ENCODE measurements around the gene ZNF814. TPM values are rescaled to one million over a fixed set of nuclear protein-coding genes. Genes with fewer than 3 reads are reported as not detected.
A peak's percentile ranks its signal among the peaks of the same experiment; 100 is the strongest.
"Not testable (repeated sequence)": the region's sequence is repeated elsewhere in the genome, so short reads cannot be mapped to it uniquely, and the experiment has no call there.

ZNF814 gene
- total RNA-seq, 1 donor from 2014 or later: 22.3 TPM

GRCh38 chr19:57916168-57916995 lies 27.5 kb upstream of the ZNF814 start, which contains the start of gene ZNF417:
TSS of gene ZNF417 (minus strand) at chr19:57916592. CDS start at chr19:57916411, 181 bp downstream.
- H3K27me3 Mint-ChIP-seq (ENCODE audit: unreplicated experiment); H3K9me3 Mint-ChIP-seq (ENCODE audit: unreplicated experiment): not testable (repeated sequence)
- H3K4me1 Mint-ChIP-seq (ENCODE audit: unreplicated experiment): peaks cover 17% of the 10 kb centered on the region
- H3K4me3 Mint-ChIP-seq (ENCODE audit: unreplicated experiment): peak within 1 kb of the TSS; percentile 97
- H3K36me3 Mint-ChIP-seq (ENCODE audit: low read depth, unreplicated experiment): peaks cover 38% of the 10 kb centered on the region
- TF ChIP-seq CTCF (IDR thresholded peaks at IDR 0.05; ENCODE audit: unreplicated experiment): peak; percentile 18
- H3K27ac Mint-ChIP-seq (ENCODE audit: unreplicated experiment): peak within 1 kb of the TSS; percentile 89
- peak; percentile 79 for DNase-seq (ENCODE audit: low spot score)

- DNase-seq (ENCODE audit: low spot score): no peak
- TF ChIP-seq CTCF (IDR thresholded peaks at IDR 0.05; ENCODE audit: unreplicated experiment): no peak
- peaks cover 17% of the 10 kb centered on the region for H3K4me1 Mint-ChIP-seq (ENCODE audit: unreplicated experiment)
- no peak overlapping the region for H3K27ac Mint-ChIP-seq (ENCODE audit: unreplicated experiment)
- peak overlapping the region; percentile 75 for H3K4me3 Mint-ChIP-seq (ENCODE audit: unreplicated experiment)
- no peaks in the 10 kb centered on the region for H3K9me3 Mint-ChIP-seq (ENCODE audit: unreplicated experiment)
- H3K27me3 Mint-ChIP-seq (ENCODE audit: unreplicated experiment): peaks cover 5% of the 10 kb centered on the region
- H3K36me3 Mint-ChIP-seq (ENCODE audit: low read depth, unreplicated experiment): peaks cover 37% of the 10 kb centered on the region
These were observed 25.7 kb upstream of the ZNF814 start for GRCh38 chr19:57914531-57914930.

GRCh38 chr19:57907394-57907793 lies 18.6 kb upstream of the ZNF814 start:
- Mint-ChIP-seq H3K4me3 (ENCODE audit: unreplicated experiment) (no peak overlapping the region), H3K27ac (ENCODE audit: unreplicated experiment) (no peak overlapping the region), H3K4me1 (ENCODE audit: unreplicated experiment) (no peaks in the 10 kb centered on the region), H3K9me3 (ENCODE audit: unreplicated experiment) (no peaks in the 10 kb centered on the region), H3K36me3 (ENCODE audit: low read depth, unreplicated experiment) (peaks cover 32% of the 10 kb centered on the region), H3K27me3 (ENCODE audit: unreplicated experiment) (peaks cover 2% of the 10 kb centered on the region)
- DNase-seq (ENCODE audit: low spot score): no peak
- TF ChIP-seq CTCF (IDR thresholded peaks at IDR 0.05; ENCODE audit: unreplicated experiment): no peak

GRCh38 chr19:57905258-57905657 lies 16.4 kb upstream of the ZNF814 start:
- Mint-ChIP-seq H3K36me3 (ENCODE audit: low read depth, unreplicated experiment) (peaks cover 18% of the 10 kb centered on the region), H3K27me3 (ENCODE audit: unreplicated experiment) (peaks cover 2% of the 10 kb centered on the region), H3K9me3 (ENCODE audit: unreplicated experiment) (no peaks in the 10 kb centered on the region), H3K4me1 (ENCODE audit: unreplicated experiment) (no peaks in the 10 kb centered on the region), H3K4me3 (ENCODE audit: unreplicated experiment) (no peak overlapping the region), H3K27ac (ENCODE audit: unreplicated experiment) (no peak overlapping the region)
- DNase-seq (ENCODE audit: low spot score): no peak
- TF ChIP-seq CTCF (IDR thresholded peaks at IDR 0.05; ENCODE audit: unreplicated experiment): no peak

GRCh38 chr19:57903618-57904184 lies 14.9 kb upstream of the ZNF814 start:
- DNase-seq (ENCODE audit: low spot score): no peak
- Mint-ChIP-seq H3K27ac (ENCODE audit: unreplicated experiment) (no peak overlapping the region), H3K36me3 (ENCODE audit: low read depth, unreplicated experiment) (peaks cover 18% of the 10 kb centered on the region), H3K4me1 (ENCODE audit: unreplicated experiment) (no peaks in the 10 kb centered on the region), H3K27me3 (ENCODE audit: unreplicated experiment) (no peaks in the 10 kb centered on the region), H3K4me3 (ENCODE audit: unreplicated experiment) (no peak overlapping the region), H3K9me3 (ENCODE audit: unreplicated experiment) (no peaks in the 10 kb centered on the region)
- peak; percentile 14 for TF ChIP-seq CTCF (IDR thresholded peaks at IDR 0.05; ENCODE audit: unreplicated experiment)

Measured in endothelial cell (in vitro differentiated cells).